GM18870 (cell line): ENCODE data around the gene LHX3.

Source experiments
- ATAC-seq: cut with Tn5 transposase; IDR thresholded peaks from one replicate; pipeline ENCODE4 v1.9.1; 2021; ENCODE audit warnings: moderate library complexity; ENCODE audit not compliant: unreplicated experiment

LHX3 gene

GRCh38 chr9:136204838-136205706 is at the start of gene LHX3:
TSS of gene LHX3 (minus strand) at chr9:136205128. CDS start at chr9:136205012, 116 bp downstream.
- no peak for ATAC-seq

DNA sequence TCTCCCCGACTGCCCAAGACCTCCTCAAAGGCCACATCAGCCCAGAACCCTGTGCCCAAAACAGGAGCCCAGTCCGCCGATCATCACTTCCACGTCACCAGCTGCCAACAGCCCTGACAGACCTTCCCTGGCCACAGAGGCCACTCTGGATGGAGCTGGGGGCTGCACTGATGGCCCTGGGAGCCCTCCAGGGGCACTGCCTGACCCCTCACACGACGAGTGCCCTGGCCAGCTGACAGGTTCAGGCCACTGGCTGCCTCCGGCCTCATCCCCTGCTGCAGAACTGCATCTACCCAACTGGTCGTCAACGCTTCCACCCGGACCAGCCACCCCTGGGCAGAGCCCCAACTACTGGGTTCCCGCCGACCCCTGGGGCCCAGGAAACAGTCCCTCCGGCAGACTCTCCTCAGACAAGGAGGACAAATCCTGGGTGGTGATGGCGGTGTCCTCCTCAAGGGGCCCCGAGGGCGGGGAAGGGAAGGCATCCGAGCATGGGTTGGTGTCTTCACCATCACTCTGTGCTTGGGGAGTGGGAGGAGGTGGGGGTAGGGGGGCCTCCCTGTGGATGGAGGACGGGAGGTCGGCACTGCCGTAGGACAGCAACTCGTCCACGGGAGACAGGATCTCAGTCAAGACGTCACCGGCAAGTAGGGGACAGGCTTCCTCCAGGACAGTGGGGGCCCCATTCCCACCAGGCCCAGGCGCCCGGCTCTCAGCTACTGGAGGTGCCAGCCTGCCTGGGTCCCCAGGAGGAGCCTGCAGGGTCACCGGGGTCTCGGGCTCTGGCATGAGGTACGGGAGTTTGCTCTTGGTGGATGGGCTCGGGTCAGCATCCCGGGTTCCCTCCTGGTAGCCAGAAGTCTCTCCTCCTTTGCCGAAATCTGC is 48.6 kb upstream of the LHX3 start:
- no peak for ATAC-seq

GRCh38 chr9:136252846-136253245 is 47.9 kb upstream of the LHX3 start:
- ATAC-seq: no peak

- ATAC-seq: no peak
Observed at GRCh38 chr9:136252281-136252680, 47.4 kb upstream of the LHX3 start.

DNA sequence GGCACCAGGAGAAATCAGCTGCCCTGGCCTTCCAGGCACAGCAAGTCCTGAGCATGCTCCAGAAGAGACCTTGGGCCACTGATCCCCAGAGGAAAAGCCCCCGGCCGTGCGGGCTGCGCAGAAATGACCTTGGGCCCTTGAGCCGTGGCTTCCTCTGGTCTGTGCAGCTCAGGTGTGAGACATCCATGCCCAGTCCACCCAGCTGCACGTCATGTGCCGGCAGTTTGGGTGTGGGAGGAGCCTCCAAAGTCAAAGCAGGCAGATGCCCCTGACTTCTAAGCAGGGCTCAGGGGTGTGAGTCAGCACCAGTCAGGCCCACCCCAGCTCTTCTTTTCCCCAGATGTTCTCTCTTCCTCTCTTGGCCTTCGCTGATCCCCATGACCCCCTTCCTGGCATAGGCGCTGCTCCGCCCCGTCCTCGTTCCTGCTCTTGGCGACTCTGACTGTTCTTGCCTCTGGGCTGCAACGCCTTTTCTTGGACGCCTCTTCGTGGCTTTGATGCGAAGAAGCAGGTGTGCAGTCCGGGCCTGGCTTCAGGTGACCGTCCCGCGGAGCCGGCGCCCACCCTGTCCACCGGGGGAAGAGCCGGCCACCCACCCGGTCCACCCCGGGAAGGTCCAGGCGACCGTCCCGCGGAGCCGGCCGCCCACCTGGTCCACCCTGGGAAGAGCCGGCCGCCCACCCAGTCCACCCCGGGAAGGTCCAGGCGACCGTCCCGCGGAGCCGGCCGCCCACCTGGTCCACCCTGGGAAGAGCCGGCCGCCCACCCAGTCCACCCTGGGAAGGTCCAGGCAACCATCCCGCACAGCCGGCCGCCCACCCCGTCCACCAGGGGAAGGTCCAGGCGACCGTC is 46.6 kb upstream of the LHX3 start:
- no peak for ATAC-seq

DNA sequence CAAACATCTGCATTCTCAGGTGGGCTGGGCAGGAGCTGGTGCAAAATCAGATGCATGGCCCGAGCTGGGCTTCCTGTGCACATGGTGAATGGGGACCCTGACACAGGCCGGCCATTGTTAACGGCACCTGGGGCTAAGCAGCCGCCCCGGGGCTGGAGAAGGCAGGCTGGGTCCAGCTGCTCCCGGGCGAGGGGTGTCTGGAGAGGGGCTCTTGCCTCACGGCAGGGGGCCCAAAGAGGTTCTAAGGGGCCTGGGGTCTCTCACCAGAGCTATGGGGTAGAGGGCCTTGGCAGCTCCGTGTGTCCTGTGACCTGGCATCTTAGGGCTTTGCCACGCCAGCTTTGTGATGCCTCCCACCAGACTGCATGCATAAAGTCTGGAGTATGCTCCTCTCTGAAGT is 45.7 kb upstream of the LHX3 start:
- ATAC-seq: no peak

DNA sequence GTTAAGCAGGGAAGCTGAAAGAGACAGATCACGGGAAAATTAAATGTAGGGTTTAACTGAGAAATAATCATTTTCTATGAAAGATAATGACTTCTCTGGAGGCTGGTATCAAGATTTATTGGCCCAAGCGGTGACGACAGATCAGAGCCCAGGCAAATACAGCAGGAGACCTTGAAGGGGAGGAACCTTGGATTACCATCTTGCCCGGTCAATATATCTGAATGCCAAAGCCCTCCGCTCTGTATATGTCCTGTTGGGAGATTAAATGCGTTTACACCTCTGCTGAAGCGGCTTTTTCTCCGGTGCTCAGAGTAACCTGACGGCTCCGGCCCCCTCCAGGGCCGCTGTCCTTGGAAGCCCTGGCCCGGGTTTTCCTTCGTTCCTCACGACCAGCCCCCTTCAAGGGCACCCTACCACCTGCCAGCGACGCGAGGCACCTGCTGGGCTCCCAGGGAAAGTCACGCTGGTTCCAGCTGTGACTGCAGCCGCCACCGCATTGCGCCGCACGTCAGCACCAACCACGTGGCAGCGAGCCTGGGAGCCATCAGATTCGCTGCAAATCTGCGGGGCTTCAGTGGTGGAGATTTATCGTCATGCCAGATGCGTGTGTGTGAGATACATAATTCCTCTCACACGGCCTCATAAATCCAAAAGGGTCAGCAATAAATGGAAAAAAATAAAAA is 45.1 kb upstream of the LHX3 start:
- no peak for ATAC-seq

DNA sequence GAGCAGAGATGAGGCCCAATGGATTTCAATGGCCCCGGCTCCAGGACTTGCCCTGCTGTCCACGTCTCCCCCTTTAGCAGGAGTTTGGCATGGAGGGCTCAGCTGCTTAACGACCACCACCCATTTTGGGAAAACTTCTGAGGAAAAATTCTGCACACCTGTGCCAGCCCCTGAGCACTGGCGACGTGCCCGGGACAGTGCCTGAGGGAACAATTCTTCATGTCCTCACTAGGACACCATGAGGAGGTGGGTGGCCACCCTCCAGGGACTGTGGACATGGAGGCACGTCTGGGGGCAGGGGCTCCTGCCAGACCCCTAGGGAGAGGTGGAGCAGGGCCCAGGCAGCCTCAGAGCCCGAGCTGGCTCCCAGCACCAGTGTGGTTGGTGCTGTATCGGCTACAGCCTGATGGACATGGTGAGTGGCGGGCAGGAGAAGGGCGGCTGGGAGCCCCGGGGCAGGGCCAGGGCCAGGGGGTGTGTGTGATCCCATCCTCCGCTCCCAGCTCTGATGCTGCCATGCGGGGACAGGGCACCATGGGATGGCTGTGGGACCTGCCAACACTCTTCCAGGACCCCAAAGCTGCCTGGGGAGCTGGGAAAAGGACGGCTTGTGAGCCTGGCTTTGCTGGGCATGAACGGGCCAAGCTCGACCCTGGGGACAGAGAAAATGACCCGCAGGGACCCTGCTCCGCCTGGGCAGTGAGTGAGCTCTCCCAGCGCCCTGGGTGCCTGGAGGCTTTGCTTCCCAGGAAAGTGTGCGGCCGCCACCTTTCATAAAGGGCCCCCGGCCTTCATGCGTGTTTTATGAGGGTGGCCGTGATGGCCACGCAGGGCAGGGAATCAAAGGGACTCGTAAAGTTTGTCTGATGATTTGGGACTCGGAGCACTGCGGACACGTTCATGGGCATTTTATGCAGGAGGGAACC is 44.3 kb upstream of the LHX3 start:
- ATAC-seq: no peak

DNA sequence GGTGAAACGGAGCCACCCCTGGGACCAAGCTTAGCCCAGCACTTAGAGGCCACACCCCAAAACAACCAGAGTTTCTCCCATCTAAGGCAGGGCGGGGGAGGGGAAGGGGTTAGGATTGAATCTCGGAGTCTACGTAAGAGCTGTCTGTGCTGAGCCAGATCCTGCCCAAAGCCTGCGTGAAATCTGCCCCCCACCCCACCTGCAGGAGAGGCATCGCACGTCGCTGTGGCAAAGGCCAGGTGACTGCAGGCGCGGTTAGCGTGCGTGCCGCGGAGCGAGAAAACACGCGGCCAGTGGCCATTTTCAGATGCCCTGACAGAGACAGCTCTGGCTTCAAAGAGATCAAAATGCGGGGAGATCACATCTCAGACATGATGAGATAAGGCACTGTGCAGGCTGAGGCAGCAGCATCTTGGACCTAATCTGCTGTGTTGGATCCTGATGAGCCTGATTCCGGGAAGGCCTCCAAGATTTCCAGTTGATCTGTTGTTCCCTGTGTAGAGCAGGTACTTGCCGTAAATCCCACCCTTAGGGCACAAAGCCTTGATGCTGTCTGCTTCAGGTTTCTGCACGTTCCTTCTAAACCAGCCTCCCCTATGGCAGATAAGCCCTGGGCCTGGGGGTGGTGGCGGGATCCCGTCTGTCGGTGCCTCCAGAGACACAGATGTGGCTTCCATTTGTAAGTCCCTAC is 43.2 kb upstream of the LHX3 start:
- ATAC-seq: no peak

DNA sequence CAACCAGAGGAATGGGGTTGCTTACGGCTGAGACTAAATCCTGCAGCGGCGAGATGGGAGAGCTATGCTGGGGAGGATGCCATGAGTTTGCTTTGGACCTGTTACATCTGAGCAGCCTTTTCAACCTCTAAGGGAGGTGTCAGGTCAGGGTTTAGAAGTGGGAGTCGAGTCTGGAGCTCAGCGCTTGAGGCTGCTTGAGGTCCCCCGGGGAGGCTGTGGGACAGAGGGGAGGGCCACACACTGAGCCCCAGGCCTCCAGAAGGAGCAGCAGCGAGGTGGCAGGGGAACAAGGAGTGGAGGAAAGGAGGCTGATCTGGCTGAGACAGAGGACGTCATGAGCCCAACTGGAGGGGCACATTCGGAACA is 42.6 kb upstream of the LHX3 start:
- ATAC-seq: no peak

- ATAC-seq: no peak
Observed at GRCh38 chr9:136246849-136247550, 42.1 kb upstream of the LHX3 start.

GRCh38 chr9:136245219-136246150 is 40.6 kb upstream of the LHX3 start, which contains the start of gene QSOX2:
TSS of gene QSOX2 (minus strand) at chr9:136245812. CDS start at chr9:136245803, 9 bp downstream.
- ATAC-seq: no peak

GRCh38 chr9:136244969-136245218 is 40.0 kb upstream of the LHX3 start:
- ATAC-seq: no peak

DNA sequence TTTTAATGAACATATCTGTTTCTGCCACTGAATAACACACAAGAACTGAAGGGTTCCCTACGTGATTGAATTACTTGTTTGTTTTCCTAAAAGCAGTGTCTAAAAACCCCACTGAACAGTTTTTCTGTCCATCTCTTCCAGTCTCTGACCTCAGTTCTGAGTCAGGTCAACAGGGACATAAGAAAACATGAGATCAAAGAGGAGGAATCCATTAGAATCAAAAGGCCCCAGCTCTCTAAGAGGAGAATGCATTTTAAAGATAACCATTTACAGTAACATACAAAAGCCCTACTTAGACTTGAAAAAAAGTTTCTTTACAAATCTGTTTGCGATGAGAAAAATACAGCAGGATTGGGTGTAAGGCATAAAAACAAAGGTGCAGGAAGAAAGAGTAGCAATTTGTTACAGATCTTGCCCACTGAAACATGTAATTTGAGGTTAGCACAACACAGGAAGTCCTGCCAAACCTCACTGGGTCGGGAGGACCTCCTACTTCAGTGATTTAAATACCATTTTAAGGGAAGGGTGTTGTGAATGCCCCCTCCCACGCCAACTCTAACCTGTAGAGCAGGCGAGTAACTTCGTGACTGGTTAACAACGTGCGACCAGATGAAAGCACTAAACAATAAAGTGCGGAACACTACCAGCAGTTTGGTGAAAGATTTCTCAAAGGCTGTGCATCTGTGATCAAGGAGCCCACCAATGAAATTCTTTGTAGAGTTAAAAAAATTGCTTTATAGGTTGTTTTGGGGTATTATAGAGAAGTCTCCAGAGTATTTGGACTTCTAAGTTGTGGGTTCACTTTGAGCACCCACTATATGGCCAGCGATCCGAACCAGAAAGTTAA is 39.4 kb upstream of the LHX3 start:
- ATAC-seq: no peak

- ATAC-seq: no peak
Observed at GRCh38 chr9:136243631-136244030, 38.7 kb upstream of the LHX3 start.

DNA sequence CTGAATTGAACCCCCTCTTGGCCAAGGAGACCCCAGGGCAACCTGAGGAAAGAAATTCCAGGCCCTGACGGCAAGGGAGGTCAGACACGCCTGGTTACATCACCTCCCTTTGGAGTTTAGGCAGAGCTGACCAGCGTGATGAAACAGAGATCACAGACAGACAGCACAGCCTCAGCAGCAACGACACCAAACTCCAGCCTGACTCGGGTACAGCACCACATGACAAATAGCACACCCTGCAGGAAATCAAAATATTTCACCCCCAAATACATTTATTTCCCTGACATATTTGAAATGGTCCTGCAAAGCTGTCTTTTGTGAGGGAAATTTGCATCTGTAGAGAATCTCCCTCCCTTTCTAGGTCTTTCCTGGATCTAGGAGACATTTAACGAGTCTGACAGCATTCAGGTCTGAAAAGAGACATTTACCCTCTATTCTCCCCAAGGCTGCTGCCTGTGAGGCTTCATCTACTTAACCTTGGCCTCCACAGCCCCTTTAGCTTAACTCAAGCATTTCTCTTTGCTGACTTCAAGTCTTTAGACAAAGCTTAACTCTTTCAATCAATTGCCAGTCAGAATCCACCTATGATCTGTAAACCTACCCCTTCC is 38.1 kb upstream of the LHX3 start:
- no peak for ATAC-seq
